PC-3 (cell line): ENCODE measurements around the gene ZMAT2. TPM values are rescaled to one million over a fixed set of nuclear protein-coding genes. Genes with fewer than 3 reads are reported as not detected.
A peak's percentile ranks its signal among the peaks of the same experiment; 100 is the strongest.

Source experiments
- ATAC-seq: fragments of 200-7000 bp; cut with Tn5 transposase; 2 replicates; pipeline ENCODE4 v1.9.1; 2020; ENCODE audit warnings: mild to moderate bottlenecking, moderate library complexity
- BruUV-seq: library from RNA; stranded (reverse); fragments of 400-500 nt; replicated peaks from 2 replicates; lab custom pipeline; 2021; lab: Mats Ljungman, UMichigan
- CTCF ChIA-PET: fragments of 300-600 bp; sonication (Branson Sonifier 250); formaldehyde crosslinking; loops from one replicate; lab custom pipeline; 2022; ENCODE audit warnings: antibody characterized with exemption; lab: Charles Lee
- POLR2A ChIA-PET: fragments of 300-600 bp; sonication (Branson Sonifier 250); formaldehyde crosslinking; loops from one replicate; lab custom pipeline; 2022; ENCODE audit warnings: antibody characterized with exemption; ENCODE audit not compliant: unreplicated experiment; lab: Charles Lee
- DNase-seq: peaks from one replicate; pipeline ENCODE4 v3.0.0-alpha.2; 2015
- H2AFZ ChIP-seq: fragments of 300-600 bp; sonication (generic); 2 replicates; pipeline ENCODE4 v1.6.0; 2016; ENCODE audit warnings: antibody characterized with exemption, low read length
- H3F3A ChIP-seq: fragments of 300-600 bp; sonication (generic); one replicate; pipeline ENCODE4 v1.6.0; 2017; ENCODE audit warnings: antibody characterized with exemption, low read length, control low read depth, mild to moderate bottlenecking; ENCODE audit not compliant: unreplicated experiment
- H3K27ac ChIP-seq: fragments of 300-600 bp; sonication (generic); 2 replicates; pipeline ENCODE4 v1.5.1; 2016; ENCODE audit warnings: mild to moderate bottlenecking, low read length
- H3K27me3 ChIP-seq: fragments of 300-600 bp; sonication (generic); 2 replicates; pipeline ENCODE4 v1.6.1; 2016; ENCODE audit warnings: low read length, mixed read lengths
- H3K36me3 ChIP-seq: fragments of 300-600 bp; sonication (generic); 2 replicates; pipeline ENCODE4 v1.6.1; 2016; ENCODE audit warnings: low read depth, mixed run types, low read length, mixed read lengths
- H3K4me1 ChIP-seq: fragments of 300-600 bp; sonication (generic); 2 replicates; pipeline ENCODE4 v1.5.1; 2016; ENCODE audit warnings: low read length; ENCODE audit not compliant: insufficient read depth
- H3K4me2 ChIP-seq: fragments of 300-600 bp; sonication (generic); 2 replicates; pipeline ENCODE4 v1.6.0; 2016; ENCODE audit warnings: low read length
- H3K4me3 ChIP-seq: fragments of 300-600 bp; sonication (generic); 2 replicates; pipeline ENCODE4 v1.5.1; 2016; ENCODE audit warnings: mild to moderate bottlenecking, low read length, mixed read lengths
- H3K79me2 ChIP-seq: fragments of 300-600 bp; sonication (generic); 2 replicates; pipeline ENCODE4 v1.6.1; 2017; ENCODE audit warnings: low read length, mixed read lengths
- H3K9ac ChIP-seq: fragments of 300-600 bp; sonication (generic); 2 replicates; pipeline ENCODE4 v1.6.0; 2016; ENCODE audit warnings: mild to moderate bottlenecking, low read length
- H3K9me2 ChIP-seq: fragments of 300-600 bp; sonication (generic); replicated peaks from 2 replicates; pipeline ENCODE4 v1.6.1; 2016; ENCODE audit warnings: mixed run types, low read length, mixed read lengths
- H3K9me3 ChIP-seq: fragments of 300-600 bp; sonication (generic); 2 replicates; pipeline ENCODE4 v1.6.1; 2016; ENCODE audit warnings: low read length, mixed read lengths
- H4K20me1 ChIP-seq: fragments of 300-600 bp; sonication (generic); 2 replicates; pipeline ENCODE4 v1.6.1; 2016; ENCODE audit warnings: low read length, mixed read lengths
- EZH2 ChIP-seq: fragments of 300-600 bp; sonication (generic); IDR thresholded peaks from one replicate; pipeline ENCODE4 v1.6.1; 2017; ENCODE audit warnings: antibody characterized with exemption, mild to moderate bottlenecking, low read length; ENCODE audit not compliant: unreplicated experiment
- EZH2phosphoT487 ChIP-seq: fragments of 300-600 bp; sonication (generic); IDR thresholded peaks from 2 replicates; pipeline ENCODE4 v1.6.1; 2018; ENCODE audit warnings: mild to moderate bottlenecking, antibody characterized with exemption, low read length, borderline replicate concordance
- intact Hi-C: fragments of 100-400 bp; cut with micrococcal nuclease; formaldehyde crosslinking; loops from 2 replicates; pipeline ENCODE4 v1.9.0; 2023
- total RNA-seq: library from RNA; depleted of rRNA; stranded (reverse); fragments of >200 nt; gene quantifications from 2 replicates; pipeline ENCODE4 v1.2.3, GENCODE V29; 2014
- TF ChIP-seq, protein P1 (sequence below): fragments of 300-600 bp; sonication (generic); conservative IDR thresholded peaks from 2 replicates; pipeline ENCODE4 v1.5.1; 2017; ENCODE audit warnings: antibody characterized with exemption, low read depth, mild to moderate bottlenecking, low read length

ZMAT2 gene
- total RNA-seq, 1 experiment from 2014 or later = 28.2 TPM

DNA sequence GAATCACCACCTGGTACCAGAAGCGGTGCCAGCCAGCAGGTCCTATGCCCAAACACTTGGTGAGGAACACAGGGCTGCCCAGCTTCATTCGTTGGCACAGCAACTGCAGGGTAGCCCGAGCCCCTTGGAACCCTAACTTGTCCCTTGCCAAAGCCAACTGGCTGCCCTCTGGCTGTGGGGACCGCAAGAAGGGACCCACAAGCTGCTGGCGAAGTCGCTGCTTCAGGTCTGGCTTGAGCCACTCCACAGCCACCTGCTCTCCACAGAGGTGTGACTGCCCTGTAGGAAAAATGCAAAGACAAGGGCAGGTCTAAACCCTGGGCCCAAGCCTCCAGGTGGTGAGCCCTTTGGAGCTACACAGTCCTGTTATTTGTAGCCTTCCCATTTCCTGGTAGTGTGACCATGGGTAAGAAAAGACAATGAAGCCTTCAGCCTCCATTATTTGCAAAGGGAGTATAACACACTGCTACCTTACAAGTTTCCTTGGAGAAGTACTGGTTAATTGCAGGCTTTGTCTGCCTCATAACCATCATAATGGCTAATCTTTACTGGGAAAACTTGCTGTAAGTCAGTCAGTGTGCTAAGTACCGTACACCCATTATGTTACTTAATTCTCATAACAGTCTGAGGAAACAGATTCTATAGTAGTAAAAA, 28.6 kb upstream of the ZMAT2 start:
- H4K20me1 ChIP-seq = peaks cover 3% of the 10 kb centered on the region; the same call in 1 of the 2 replicates
- ChIA-PET CTCF (no interaction called here), POLR2A (no interaction called here)
- BruUV-seq = no TSS peak
- H3K27me3 ChIP-seq = no peaks in the 10 kb centered on the region
- no peak overlapping the region for H3K9ac ChIP-seq
- no peaks in the 10 kb centered on the region for H3F3A ChIP-seq
- TF ChIP-seq, protein P1, sequence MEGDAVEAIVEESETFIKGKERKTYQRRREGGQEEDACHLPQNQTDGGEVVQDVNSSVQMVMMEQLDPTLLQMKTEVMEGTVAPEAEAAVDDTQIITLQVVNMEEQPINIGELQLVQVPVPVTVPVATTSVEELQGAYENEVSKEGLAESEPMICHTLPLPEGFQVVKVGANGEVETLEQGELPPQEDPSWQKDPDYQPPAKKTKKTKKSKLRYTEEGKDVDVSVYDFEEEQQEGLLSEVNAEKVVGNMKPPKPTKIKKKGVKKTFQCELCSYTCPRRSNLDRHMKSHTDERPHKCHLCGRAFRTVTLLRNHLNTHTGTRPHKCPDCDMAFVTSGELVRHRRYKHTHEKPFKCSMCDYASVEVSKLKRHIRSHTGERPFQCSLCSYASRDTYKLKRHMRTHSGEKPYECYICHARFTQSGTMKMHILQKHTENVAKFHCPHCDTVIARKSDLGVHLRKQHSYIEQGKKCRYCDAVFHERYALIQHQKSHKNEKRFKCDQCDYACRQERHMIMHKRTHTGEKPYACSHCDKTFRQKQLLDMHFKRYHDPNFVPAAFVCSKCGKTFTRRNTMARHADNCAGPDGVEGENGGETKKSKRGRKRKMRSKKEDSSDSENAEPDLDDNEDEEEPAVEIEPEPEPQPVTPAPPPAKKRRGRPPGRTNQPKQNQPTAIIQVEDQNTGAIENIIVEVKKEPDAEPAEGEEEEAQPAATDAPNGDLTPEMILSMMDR = no peak
- no peak for TF ChIP-seq EZH2phosphoT487
- TF ChIP-seq EZH2 = no peak
- H3K9me2 ChIP-seq = no peaks in the 10 kb centered on the region
- peaks cover 2% of the 10 kb centered on the region for H3K4me1 ChIP-seq
- H3K4me2 ChIP-seq = no peak overlapping the region
- no peaks in the 10 kb centered on the region for H3K9me3 ChIP-seq
- no peak overlapping the region for H3K4me3 ChIP-seq
- peak; percentile 19 for ATAC-seq
- no peak overlapping the region for H3K27ac ChIP-seq
- no peak for DNase-seq
- no peak overlapping the region for H2AFZ ChIP-seq
- intact Hi-C loops = no loop called here
- H3K79me2 ChIP-seq = peaks cover 16% of the 10 kb centered on the region
- H3K36me3 ChIP-seq = peaks cover 26% of the 10 kb centered on the region

GRCh38 chr5:140672455-140673186, 27.6 kb upstream of the ZMAT2 start:
- DNase-seq (no peak), ATAC-seq (0 out of 2 replicates have a peak, but pooled peaks have one; percentile 7)
- H3K4me2 ChIP-seq = no peak overlapping the region
- no TSS peak for BruUV-seq
- H3K9ac ChIP-seq = no peak overlapping the region
- intact Hi-C loops = no loop called here
- no peaks in the 10 kb centered on the region for H3K9me2 ChIP-seq
- POLR2A ChIA-PET = no interaction called here
- H3K4me1 ChIP-seq = no peaks in the 10 kb centered on the region
- CTCF ChIA-PET = no interaction called here
- no peaks in the 10 kb centered on the region; the same call in 1 of the 2 replicates for H4K20me1 ChIP-seq
- H3F3A ChIP-seq = no peaks in the 10 kb centered on the region
- no peak overlapping the region for H3K4me3 ChIP-seq
- H3K27me3 ChIP-seq = no peaks in the 10 kb centered on the region
- no peak overlapping the region for H2AFZ ChIP-seq
- H3K79me2 ChIP-seq = peaks cover 6% of the 10 kb centered on the region
- TF ChIP-seq EZH2 (no peak), EZH2phosphoT487 (no peak)
- TF ChIP-seq, protein P1 = no peak
- H3K27ac ChIP-seq = no peak overlapping the region
- no peaks in the 10 kb centered on the region for H3K9me3 ChIP-seq
- peaks cover 24% of the 10 kb centered on the region for H3K36me3 ChIP-seq
